MG63 (cell line): Measurements from ENCODE around the gene IFIH1. TPM values are rescaled to one million over a fixed set of nuclear protein-coding genes. Genes with fewer than 3 reads are reported as not detected.

Experiments
- DNase-seq: peaks from one replicate; pipeline ENCODE4 v3.0.0-alpha.2; 2020
- H3K27me3 ChIP-seq: fragments of 250-450 bp; sonication (Bioruptor Pico); 2 replicates; pipeline ENCODE4 v1.5.1; 2020; ENCODE audit warnings: mild to moderate bottlenecking, moderate library complexity
- H3K36me3 ChIP-seq: fragments of 250-450 bp; sonication (Bioruptor Pico); 2 replicates; pipeline ENCODE4 v1.5.1; 2020; ENCODE audit warnings: mild to moderate bottlenecking, moderate library complexity
- H3K4me3 ChIP-seq: fragments of 250-450 bp; sonication (Bioruptor Pico); 2 replicates; pipeline ENCODE4 v1.5.1; 2020; ENCODE audit warnings: mild to moderate bottlenecking, moderate library complexity
- H3K9me3 ChIP-seq: fragments of 250-450 bp; sonication (Bioruptor Pico); 2 replicates; pipeline ENCODE4 v1.5.1; 2020; ENCODE audit warnings: mild to moderate bottlenecking, moderate library complexity
- total RNA-seq: library from RNA; depleted of rRNA; stranded (reverse); fragments of >200 nt; shearing (Covaris generic); gene quantifications from 2 replicates; pipeline ENCODE4 v1.2.3, GENCODE V29; 2014; ENCODE audit warnings: low replicate concordance; rRNA removed

Gene IFIH1
- total RNA-seq, result 3.0 and 3.5 TPM in 2 replicates

- Histone ChIP-seq H3K27me3 (no peaks in the 10 kb centered on the region), H3K36me3 (no peaks in the 10 kb centered on the region), H3K9me3 (no peaks in the 10 kb centered on the region), H3K4me3 (peak within 1 kb of the TSS; percentile 63)
- DNase-seq, result peak; percentile 86
Measured at GRCh38 chr2:162318328-162319180, at the start of gene IFIH1. Gene IFIH1, minus strand, starts transcription at chr2:162318684. Its CDS starts 377 bp downstream, at chr2:162318307.

GRCh38 chr2:162365392-162365791 is 46.9 kb upstream of the IFIH1 start:
- Histone ChIP-seq H3K4me3 (no peak overlapping the region), H3K36me3 (no peaks in the 10 kb centered on the region), H3K27me3 (no peaks in the 10 kb centered on the region), H3K9me3 (no peaks in the 10 kb centered on the region)
- no peak for DNase-seq

DNA sequence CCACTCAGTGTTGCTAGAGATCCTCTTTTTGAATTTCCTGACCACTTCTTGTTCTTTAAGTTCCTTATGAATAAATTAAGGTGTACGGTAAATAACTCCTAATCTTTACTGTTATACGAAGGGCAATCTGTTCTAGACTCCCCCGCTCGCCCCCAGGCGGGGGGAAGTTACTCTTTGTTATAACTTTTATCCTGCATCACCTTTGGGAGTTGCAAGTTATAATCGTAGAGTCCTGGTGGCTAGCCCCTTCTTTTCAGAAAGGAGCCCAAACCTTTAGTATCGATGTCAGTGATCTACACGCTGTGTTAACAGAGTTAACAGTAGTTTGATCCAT is 26.1 kb upstream of the IFIH1 start:
- Histone ChIP-seq H3K36me3 (no peaks in the 10 kb centered on the region), H3K27me3 (no peaks in the 10 kb centered on the region), H3K4me3 (peak overlapping the region; percentile 75), H3K9me3 (no peaks in the 10 kb centered on the region; the same call in 1 of the 2 replicates)
- no peak for DNase-seq

- DNase-seq, result peak; percentile 97
- H3K4me3 ChIP-seq, result peak within 1 kb of the TSS; percentile 75
- no peaks in the 10 kb centered on the region for H3K36me3 ChIP-seq
- H3K9me3 ChIP-seq, result no peaks in the 10 kb centered on the region; the same call in 1 of the 2 replicates
- no peaks in the 10 kb centered on the region for H3K27me3 ChIP-seq
Measured at GRCh38 chr2:162343824-162344616, 25.5 kb upstream of the IFIH1 start, which contains the start of gene GCA. Gene GCA, plus strand, starts transcription at chr2:162344132. Its CDS starts 117 bp downstream, at chr2:162344249.

DNA sequence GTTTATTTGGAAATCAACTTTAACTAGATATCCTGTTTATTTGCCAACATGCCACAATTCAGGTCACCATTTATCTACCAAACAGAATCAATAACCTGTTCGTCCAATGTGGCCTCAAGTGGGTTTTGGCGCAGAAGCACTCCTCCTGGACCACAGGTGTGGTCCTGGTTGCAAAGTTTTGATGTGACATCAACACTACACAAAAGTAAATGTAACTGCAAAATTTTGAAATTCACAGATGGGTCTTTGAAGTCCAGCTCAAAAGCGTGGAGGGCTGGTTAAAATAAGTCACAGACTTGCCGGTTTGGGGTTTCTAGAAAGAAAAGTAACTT is 25.0 kb upstream of the IFIH1 start:
- Histone ChIP-seq H3K4me3 (peak overlapping the region; percentile 75), H3K36me3 (no peaks in the 10 kb centered on the region), H3K9me3 (no peaks in the 10 kb centered on the region; the same call in 1 of the 2 replicates), H3K27me3 (no peaks in the 10 kb centered on the region)
- DNase-seq, result no peak

DNA sequence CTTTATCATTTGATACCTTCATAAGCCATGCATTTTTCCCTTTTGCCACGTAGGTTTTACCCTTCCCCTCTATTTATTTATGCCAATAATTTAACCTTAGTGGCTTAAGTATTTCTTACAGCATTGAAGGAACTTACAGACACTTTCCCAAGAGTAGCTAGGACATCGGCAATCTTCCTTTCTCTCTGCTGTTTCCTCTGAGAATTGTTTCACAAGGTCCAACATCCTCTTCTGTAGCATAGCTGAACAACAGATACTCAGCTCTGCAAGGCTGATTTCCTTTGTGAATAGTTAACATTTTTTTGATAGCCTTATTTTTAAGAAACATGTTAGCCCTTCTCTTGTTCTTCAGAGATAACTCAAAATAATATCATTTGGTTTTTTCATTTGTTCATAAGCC is 24.4 kb upstream of the IFIH1 start:
- Histone ChIP-seq H3K36me3 (no peaks in the 10 kb centered on the region), H3K27me3 (no peaks in the 10 kb centered on the region), H3K4me3 (no peak overlapping the region), H3K9me3 (no peaks in the 10 kb centered on the region; the same call in 1 of the 2 replicates)
- DNase-seq, result no peak

DNA sequence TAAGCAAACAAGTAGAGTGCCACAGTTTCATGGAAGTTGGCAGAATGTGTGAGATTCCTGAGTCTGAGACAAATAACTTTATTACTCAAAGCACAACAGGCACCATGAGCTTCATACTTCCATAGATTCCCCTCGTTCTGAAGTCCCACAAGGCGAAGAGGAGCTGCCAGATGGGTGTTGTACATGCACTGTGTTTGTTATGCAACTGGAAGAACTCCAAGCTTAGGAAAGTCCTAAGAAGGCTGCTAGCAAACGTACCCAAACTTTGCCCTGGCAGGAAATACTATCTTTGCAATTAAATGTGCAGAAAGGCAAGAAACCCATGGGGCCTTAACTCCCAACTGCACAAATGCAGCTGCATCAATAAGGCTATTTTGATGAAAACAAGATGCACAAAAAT is 23.8 kb upstream of the IFIH1 start:
- DNase-seq, result no peak
- no peaks in the 10 kb centered on the region; the same call in 1 of the 2 replicates for H3K9me3 ChIP-seq
- H3K27me3 ChIP-seq, result no peaks in the 10 kb centered on the region
- no peaks in the 10 kb centered on the region for H3K36me3 ChIP-seq
- H3K4me3 ChIP-seq, result no peak overlapping the region

GRCh38 chr2:162340822-162341221 is 22.3 kb upstream of the IFIH1 start:
- H3K4me3 ChIP-seq, result no peak overlapping the region
- H3K36me3 ChIP-seq, result no peaks in the 10 kb centered on the region
- no peak for DNase-seq

DNA sequence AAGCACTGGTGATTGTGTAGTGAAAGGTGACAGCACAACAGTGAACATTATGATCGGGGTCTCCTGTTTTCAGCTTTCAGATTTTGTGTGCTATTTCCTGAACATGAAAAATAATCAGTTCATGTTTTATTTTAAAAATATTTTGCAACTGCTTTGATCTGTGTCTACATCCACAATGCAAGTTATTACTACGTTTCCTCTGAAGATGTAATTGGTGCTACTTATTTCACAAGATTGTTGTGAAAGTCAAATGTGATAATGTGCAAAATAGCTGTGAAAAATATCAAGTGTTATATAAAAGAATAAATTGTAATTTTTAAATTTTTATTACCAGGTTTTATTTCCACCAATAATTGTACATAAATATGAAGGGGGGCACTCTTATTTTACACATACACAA is 19.4 kb upstream of the IFIH1 start:
- no peaks in the 10 kb centered on the region for H3K27me3 ChIP-seq
- DNase-seq, result no peak
- H3K36me3 ChIP-seq, result no peaks in the 10 kb centered on the region
- no peaks in the 10 kb centered on the region for H3K9me3 ChIP-seq
- H3K4me3 ChIP-seq, result no peak overlapping the region

More at GRCh38 chr2:162340822-162341221, 22.3 kb upstream of the IFIH1 start:
- no peaks in the 10 kb centered on the region for H3K27me3 ChIP-seq
- no peaks in the 10 kb centered on the region; the same call in 1 of the 2 replicates for H3K9me3 ChIP-seq

DNA sequence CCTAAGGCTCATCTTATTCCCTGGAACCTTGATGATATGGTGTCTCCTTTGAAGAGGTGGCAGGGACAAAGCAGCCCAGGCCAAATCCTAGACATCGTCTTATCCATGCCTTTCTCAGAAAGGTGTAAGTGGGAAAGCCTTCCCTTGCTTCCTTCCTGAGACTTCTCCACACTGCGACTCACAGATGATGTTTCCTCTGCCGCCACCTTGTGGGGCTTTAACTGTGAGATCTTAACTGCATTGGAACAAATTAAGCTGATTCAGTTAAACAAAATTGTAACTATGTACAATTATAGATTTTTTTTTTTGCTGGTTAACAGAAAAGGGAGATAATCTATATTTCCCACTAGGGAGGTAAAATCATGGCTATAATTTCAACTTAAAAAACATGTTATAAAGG is 15.5 kb upstream of the IFIH1 start:
- H3K27me3 ChIP-seq, result no peaks in the 10 kb centered on the region
- no peaks in the 10 kb centered on the region for H3K36me3 ChIP-seq
- no peak for DNase-seq
- no peaks in the 10 kb centered on the region for H3K9me3 ChIP-seq
- no peak overlapping the region for H3K4me3 ChIP-seq

DNA sequence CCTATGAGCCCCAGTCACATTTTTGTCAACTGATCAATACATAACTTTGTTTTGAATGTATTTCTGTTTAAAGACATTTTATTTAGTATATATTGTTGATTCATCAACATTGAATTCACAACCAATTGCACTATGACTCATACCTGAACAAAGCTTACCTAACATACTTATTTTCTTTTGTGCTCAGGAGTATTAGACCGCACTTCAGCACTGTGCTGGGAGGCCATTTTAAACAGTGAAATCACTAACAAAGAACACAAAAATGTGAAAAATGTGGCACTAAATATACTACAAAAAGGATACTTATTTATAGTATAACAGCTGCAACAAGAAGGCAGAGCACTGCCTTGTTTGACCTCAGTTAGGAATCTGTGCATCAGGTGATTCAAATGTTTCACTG is 12.4 kb upstream of the IFIH1 start:
- Histone ChIP-seq H3K4me3 (no peak overlapping the region), H3K36me3 (no peaks in the 10 kb centered on the region), H3K9me3 (no peaks in the 10 kb centered on the region), H3K27me3 (no peaks in the 10 kb centered on the region)
- no peak for DNase-seq

- H3K36me3 ChIP-seq, result no peaks in the 10 kb centered on the region
- H3K4me3 ChIP-seq, result no peak overlapping the region
- H3K9me3 ChIP-seq, result no peaks in the 10 kb centered on the region
- no peaks in the 10 kb centered on the region for H3K27me3 ChIP-seq
- no peak for DNase-seq
Measured at GRCh38 chr2:162328424-162329157, 10.1 kb upstream of the IFIH1 start.

- DNase-seq, result no peak
- Histone ChIP-seq H3K36me3 (no peaks in the 10 kb centered on the region), H3K9me3 (no peaks in the 10 kb centered on the region), H3K4me3 (no peak overlapping the region), H3K27me3 (no peaks in the 10 kb centered on the region)
Measured at GRCh38 chr2:162327806-162328205, 9.3 kb upstream of the IFIH1 start.

- H3K9me3 ChIP-seq, result no peaks in the 10 kb centered on the region
- H3K27me3 ChIP-seq, result no peaks in the 10 kb centered on the region
- no peaks in the 10 kb centered on the region for H3K36me3 ChIP-seq
- no peak for DNase-seq
- no peak overlapping the region for H3K4me3 ChIP-seq
Measured at GRCh38 chr2:162327134-162327769, 8.8 kb upstream of the IFIH1 start.

DNA sequence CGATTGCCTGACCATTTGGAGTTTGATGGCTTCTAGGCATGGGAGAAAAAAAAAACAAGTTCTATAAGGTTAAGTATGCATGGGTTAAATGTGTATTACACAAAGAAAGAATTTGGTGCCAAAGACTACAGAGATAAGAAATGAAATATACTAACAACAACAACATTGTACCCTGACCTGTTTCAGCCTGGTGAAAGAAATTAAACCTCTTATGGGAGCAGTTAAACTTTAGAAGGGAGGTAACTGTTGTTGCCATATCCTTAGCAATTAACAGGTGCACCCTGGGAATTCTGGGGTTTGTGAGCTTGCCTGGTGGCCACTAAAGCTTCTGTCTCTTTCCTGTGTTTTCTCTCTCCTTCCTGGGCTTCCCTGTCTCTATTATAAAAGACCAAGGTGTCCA is 6.5 kb upstream of the IFIH1 start:
- H3K9me3 ChIP-seq, result no peaks in the 10 kb centered on the region
- H3K4me3 ChIP-seq, result no peak overlapping the region
- H3K36me3 ChIP-seq, result no peaks in the 10 kb centered on the region
- H3K27me3 ChIP-seq, result no peaks in the 10 kb centered on the region
- DNase-seq, result no peak

DNA sequence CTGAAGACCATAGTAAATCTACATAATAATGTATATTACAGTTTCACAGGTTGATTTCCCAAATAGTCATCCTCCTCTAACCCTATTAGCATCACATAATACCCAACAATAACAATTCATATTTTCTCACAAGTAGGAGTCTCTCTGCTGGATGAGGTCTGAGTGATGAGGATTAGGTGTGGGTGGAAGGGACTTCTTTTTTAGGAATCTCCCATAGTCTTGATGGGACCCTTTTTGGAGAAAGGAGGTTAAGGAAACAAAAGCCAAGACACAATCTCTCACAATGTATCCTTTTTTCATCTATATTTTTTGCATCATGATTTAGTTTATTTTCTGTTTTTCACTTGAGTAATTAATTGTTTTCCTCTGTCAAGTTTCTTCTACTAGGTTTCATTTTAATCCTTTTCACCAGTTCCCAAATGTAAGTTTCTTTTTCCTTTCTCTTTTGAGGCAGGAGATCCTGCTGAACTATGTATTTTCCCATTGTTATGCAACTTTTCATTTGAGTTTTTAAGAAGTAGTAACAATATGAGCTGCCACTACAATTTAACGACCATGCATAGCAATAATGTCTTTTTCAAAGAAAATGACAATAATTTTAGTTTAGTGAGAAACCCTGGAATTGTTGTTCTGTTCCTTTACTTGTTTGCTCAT is 2.5 kb upstream of the IFIH1 start:
- Histone ChIP-seq H3K9me3 (no peaks in the 10 kb centered on the region), H3K36me3 (no peaks in the 10 kb centered on the region), H3K4me3 (no peak overlapping the region), H3K27me3 (no peaks in the 10 kb centered on the region)
- DNase-seq, result no peak
